ENCODE data around the gene OTOGL.

OTOGL gene

GRCh38 chr12:80352474-80352873 lies 253.1 kb downstream of the OTOGL start:
- H3K36me3 ChIP-seq (ENCODE audit: insufficient read depth, low read length), result no peaks in the 10 kb centered on the region
- H4K20me1 ChIP-seq (ENCODE audit: insufficient read depth, low read length), result no peaks in the 10 kb centered on the region
- H3K4me2 ChIP-seq (ENCODE audit: low read length), result no peak overlapping the region
- no peak overlapping the region for H3K4me3 ChIP-seq (ENCODE audit: low read depth, low read length, poor library complexity, severe bottlenecking)
- H3K9me3 ChIP-seq (ENCODE audit: low read length), result no peaks in the 10 kb centered on the region
- no peaks in the 10 kb centered on the region for H3K9me2 ChIP-seq (ENCODE audit: low read depth, low read length)
- H3F3A ChIP-seq (ENCODE audit: insufficient read depth, low read length), result no peaks in the 10 kb centered on the region
- no peaks in the 10 kb centered on the region for H3K27me3 ChIP-seq (ENCODE audit: insufficient read depth, low read length)
- H3K79me2 ChIP-seq (ENCODE audit: insufficient read depth, low read length), result no peaks in the 10 kb centered on the region
- no peak overlapping the region for H3K9ac ChIP-seq (ENCODE audit: low read length)
- H3K27ac ChIP-seq (ENCODE audit: low read depth, low read length, poor library complexity, severe bottlenecking), result no peak overlapping the region
- H3K4me1 ChIP-seq (ENCODE audit: insufficient read depth, low read length, severe bottlenecking), result no peaks in the 10 kb centered on the region
- H2AFZ ChIP-seq (ENCODE audit: low read length), result no peak overlapping the region
- TF ChIP-seq EZH2 (IDR thresholded peaks at IDR 0.05; ENCODE audit: borderline replicate concordance, low read length), result no peak

GRCh38 chr12:80353254-80353653 lies 253.9 kb downstream of the OTOGL start:
- H3K9me3 ChIP-seq (ENCODE audit: low read length), result no peaks in the 10 kb centered on the region
- H3K27me3 ChIP-seq (ENCODE audit: insufficient read depth, low read length), result no peaks in the 10 kb centered on the region
- no peak overlapping the region for H3K4me3 ChIP-seq (ENCODE audit: low read depth, low read length, poor library complexity, severe bottlenecking)
- H4K20me1 ChIP-seq (ENCODE audit: insufficient read depth, low read length), result no peaks in the 10 kb centered on the region
- no peaks in the 10 kb centered on the region for H3F3A ChIP-seq (ENCODE audit: insufficient read depth, low read length)
- TF ChIP-seq EZH2 (IDR thresholded peaks at IDR 0.05; ENCODE audit: borderline replicate concordance, low read length) (no peak), CTCF (IDR thresholded peaks at IDR 0.05; ENCODE audit: low read length) (no peak)
- no peaks in the 10 kb centered on the region for H3K79me2 ChIP-seq (ENCODE audit: insufficient read depth, low read length)
- no peaks in the 10 kb centered on the region for H3K9me2 ChIP-seq (ENCODE audit: low read depth, low read length)
- H3K9ac ChIP-seq (ENCODE audit: low read length), result no peak overlapping the region
- no peak overlapping the region for H3K4me2 ChIP-seq (ENCODE audit: low read length)
- no peak overlapping the region for H3K27ac ChIP-seq (ENCODE audit: low read depth, low read length, poor library complexity, severe bottlenecking)
- no peaks in the 10 kb centered on the region for H3K36me3 ChIP-seq (ENCODE audit: insufficient read depth, low read length)
- no peaks in the 10 kb centered on the region for H3K4me1 ChIP-seq (ENCODE audit: insufficient read depth, low read length, severe bottlenecking)
- no peak overlapping the region for H2AFZ ChIP-seq (ENCODE audit: low read length)

- Histone ChIP-seq H3K4me1 (ENCODE audit: insufficient read depth, low read length, severe bottlenecking) (no peaks in the 10 kb centered on the region), H3K36me3 (ENCODE audit: insufficient read depth, low read length) (no peaks in the 10 kb centered on the region), H3K4me2 (ENCODE audit: low read length) (no peak overlapping the region), H3K9me2 (ENCODE audit: low read depth, low read length) (no peaks in the 10 kb centered on the region), H3F3A (ENCODE audit: insufficient read depth, low read length) (no peaks in the 10 kb centered on the region), H3K79me2 (ENCODE audit: insufficient read depth, low read length) (no peaks in the 10 kb centered on the region), H4K20me1 (ENCODE audit: insufficient read depth, low read length) (no peaks in the 10 kb centered on the region), H3K9ac (ENCODE audit: low read length) (no peak overlapping the region), H2AFZ (ENCODE audit: low read length) (no peak overlapping the region), H3K9me3 (ENCODE audit: low read length) (no peaks in the 10 kb centered on the region), H3K27ac (ENCODE audit: low read depth, low read length, poor library complexity, severe bottlenecking) (no peak overlapping the region), H3K27me3 (ENCODE audit: insufficient read depth, low read length) (no peaks in the 10 kb centered on the region), H3K4me3 (ENCODE audit: low read depth, low read length, poor library complexity, severe bottlenecking) (no peak overlapping the region)
- no peak for TF ChIP-seq CTCF (IDR thresholded peaks at IDR 0.05; ENCODE audit: low read length)
- no peak for TF ChIP-seq EZH2 (IDR thresholded peaks at IDR 0.05; ENCODE audit: borderline replicate concordance, low read length)
These were observed 256.8 kb downstream of the OTOGL start for GRCh38 chr12:80356097-80356496.

GRCh38 chr12:80359703-80360102 lies 260.4 kb downstream of the OTOGL start:
- Histone ChIP-seq H2AFZ (ENCODE audit: low read length) (no peak overlapping the region), H3K79me2 (ENCODE audit: insufficient read depth, low read length) (no peaks in the 10 kb centered on the region), H3K9me2 (ENCODE audit: low read depth, low read length) (no peaks in the 10 kb centered on the region), H3K36me3 (ENCODE audit: insufficient read depth, low read length) (no peaks in the 10 kb centered on the region), H3K4me1 (ENCODE audit: insufficient read depth, low read length, severe bottlenecking) (no peaks in the 10 kb centered on the region), H3K4me3 (ENCODE audit: low read depth, low read length, poor library complexity, severe bottlenecking) (no peak overlapping the region), H3K27ac (ENCODE audit: low read depth, low read length, poor library complexity, severe bottlenecking) (no peak overlapping the region), H3K4me2 (ENCODE audit: low read length) (no peak overlapping the region), H3F3A (ENCODE audit: insufficient read depth, low read length) (no peaks in the 10 kb centered on the region), H3K9me3 (ENCODE audit: low read length) (0 out of 2 replicates have a peak, but pooled peaks cover 3% of the 10 kb centered on the region), H3K27me3 (ENCODE audit: insufficient read depth, low read length) (no peaks in the 10 kb centered on the region), H3K9ac (ENCODE audit: low read length) (no peak overlapping the region), H4K20me1 (ENCODE audit: insufficient read depth, low read length) (no peaks in the 10 kb centered on the region)
- TF ChIP-seq CTCF (IDR thresholded peaks at IDR 0.05; ENCODE audit: low read length), result no peak
